GM23338 (cell line): ENCODE data around the gene TKFC. TPM values are rescaled to one million over a fixed set of nuclear protein-coding genes. Genes with fewer than 3 reads are reported as not detected.
"Not testable (repeated sequence)": the region's sequence is repeated elsewhere in the genome, so short reads cannot be mapped to it uniquely, and the experiment has no call there.

Source experiments
- ATAC-seq: fragments of 200-7000 bp; cut with Tn5 transposase; 3 replicates; pipeline ENCODE4 v1.9.1; 2020
- DNase-seq: peaks from one replicate; pipeline ENCODE4 v3.0.0-alpha.2; 2015; ENCODE audit warnings: low spot score
- H2AFZ ChIP-seq: fragments of 200-600 bp; sonication (generic); 2 replicates; pipeline ENCODE4 v1.8.0; 2016; ENCODE audit warnings: antibody characterized with exemption, mild to moderate bottlenecking, moderate library complexity
- H3F3A ChIP-seq: fragments of 200-600 bp; sonication (generic); replicated peaks from 2 replicates; pipeline ENCODE4 v1.8.0; 2017; ENCODE audit warnings: antibody characterized with exemption, mixed run types, low read depth
- H3K27ac ChIP-seq: fragments of 200-600 bp; sonication (generic); 2 replicates; pipeline ENCODE4 v1.6.1; 2016; ENCODE audit warnings: low read depth
- H3K27me3 ChIP-seq: fragments of 200-600 bp; sonication (generic); 2 replicates; pipeline ENCODE4 v1.8.0; 2016; ENCODE audit warnings: mild to moderate bottlenecking, mixed run types, moderate library complexity; ENCODE audit not compliant: insufficient read depth
- H3K36me3 ChIP-seq: fragments of 200-600 bp; sonication (generic); 2 replicates; pipeline ENCODE4 v1.8.0; 2016; ENCODE audit warnings: mild to moderate bottlenecking; ENCODE audit not compliant: insufficient read depth
- H3K4me1 ChIP-seq: fragments of 200-600 bp; sonication (generic); 2 replicates; pipeline ENCODE4 v1.8.0; 2016; ENCODE audit warnings: mild to moderate bottlenecking, moderate library complexity; ENCODE audit not compliant: insufficient read depth
- H3K4me2 ChIP-seq: fragments of 200-600 bp; sonication (generic); 2 replicates; pipeline ENCODE4 v1.7.1; 2017; ENCODE audit warnings: mixed run types
- H3K4me3 ChIP-seq: fragments of 200-600 bp; sonication (generic); 2 replicates; pipeline ENCODE4 v1.6.1; 2016; ENCODE audit warnings: mixed run types
- H3K79me2 ChIP-seq: fragments of 200-600 bp; sonication (generic); replicated peaks from 2 replicates; pipeline ENCODE4 v1.8.0; 2017; ENCODE audit warnings: mild to moderate bottlenecking; ENCODE audit not compliant: insufficient read depth
- H3K9me2 ChIP-seq: fragments of 200-600 bp; sonication (generic); 2 replicates; pipeline ENCODE4 v1.8.0; 2017; ENCODE audit not compliant: insufficient read depth
- H4K20me1 ChIP-seq: fragments of 200-600 bp; sonication (generic); replicated peaks from 2 replicates; pipeline ENCODE4 v1.8.0; 2017; ENCODE audit warnings: mild to moderate bottlenecking; ENCODE audit not compliant: insufficient read depth
- H3K27ac Mint-ChIP-seq: 2 replicates; pipeline ENCODE4 v1.8.0; 2020; ENCODE audit warnings: inconsistent platforms, mild to moderate bottlenecking, moderate library complexity, mixed read lengths
- H3K27me3 Mint-ChIP-seq: 3 replicates; pipeline ENCODE4 v1.8.0; 2022; ENCODE audit warnings: low read depth, mild to moderate bottlenecking, moderate library complexity, mixed read lengths, inconsistent platforms; ENCODE audit not compliant: insufficient read depth, poor library complexity
- H3K36me3 Mint-ChIP-seq: 3 replicates; pipeline ENCODE4 v1.8.0; 2021; ENCODE audit warnings: low read depth, mild to moderate bottlenecking, inconsistent platforms, moderate library complexity, mixed read lengths
- H3K4me1 Mint-ChIP-seq: 3 replicates; pipeline ENCODE4 v1.8.0; 2020; ENCODE audit warnings: mild to moderate bottlenecking, inconsistent platforms, mixed read lengths
- H3K4me3 Mint-ChIP-seq: 3 replicates; pipeline ENCODE4 v1.8.0; 2021; ENCODE audit warnings: moderate library complexity, mild to moderate bottlenecking, inconsistent platforms, mixed read lengths
- H3K9me3 Mint-ChIP-seq: 3 replicates; pipeline ENCODE4 v1.8.0; 2020; ENCODE audit warnings: moderate library complexity, mild to moderate bottlenecking, inconsistent platforms, mixed read lengths
- CREB1 ChIP-seq: fragments of 250-450 bp; sonication (Bioruptor Pico); IDR thresholded peaks from 2 replicates; pipeline ENCODE4 v1.5.0; 2020; ENCODE audit warnings: low read depth, mild to moderate bottlenecking, moderate library complexity
- ZNF462 ChIP-seq: fragments of 250-450 bp; sonication (Bioruptor Pico); IDR thresholded peaks from 2 replicates; pipeline ENCODE4 v1.5.0; 2020; ENCODE audit warnings: mild to moderate bottlenecking, moderate library complexity
- polyA plus RNA-seq: library from polyadenylated mRNA; unstranded; fragments of >200 nt; fragmentation: Nextera tagmentation; extraction: Ambion mirVana; gene quantifications from 2 replicates; pipeline ENCODE4 v1.2.1, GENCODE V29; 2016
- total RNA-seq: library from RNA; depleted of rRNA; stranded (reverse); fragments of >200 nt; shearing (Covaris generic); gene quantifications from 2 replicates; pipeline ENCODE4 v1.2.3, GENCODE V29; 2014

The TKFC gene
- total and polyA plus RNA-seq, 2 experiments from 2014 or later, result 21.7 to 46.9 TPM

GRCh38 chr11:61380884-61381283 lies 47.9 kb downstream of the TKFC start (continued):
- no peak for TF ChIP-seq ZNF462
- no peak for TF ChIP-seq CREB1 (CRISPR knock-in tag)

GRCh38 chr11:61383859-61384258 lies 50.8 kb downstream of the TKFC start:
- not testable (repeated sequence) for ATAC-seq

More at GRCh38 chr11:61383859-61384258, 50.8 kb downstream of the TKFC start:
- not testable (repeated sequence) for H3K27me3 ChIP-seq, H3K4me1 Mint-ChIP-seq, H2AFZ ChIP-seq, H3F3A ChIP-seq, H3K36me3 Mint-ChIP-seq, H3K79me2 ChIP-seq, H3K4me3 Mint-ChIP-seq, H3K27ac ChIP-seq, H4K20me1 ChIP-seq, DNase-seq, H3K4me1 ChIP-seq, H3K36me3 ChIP-seq, H3K4me2 ChIP-seq, H3K27ac Mint-ChIP-seq, H3K4me3 ChIP-seq, H3K9me2 ChIP-seq, H3K9me3 Mint-ChIP-seq
- peaks cover 11% of the 10 kb centered on the region for H3K27me3 Mint-ChIP-seq
